T-helper 2 cell treated with Interferon-gamma antibody and Interleukin-4, amounts not matched to agents 100 ng/mL and 5 ng/mL, for 36 hours (primary cell): ENCODE measurements around the gene SLMAP. TPM values are rescaled to one million over a fixed set of nuclear protein-coding genes. Genes with fewer than 3 reads are reported as not detected.

Experiments
- intact Hi-C: fragments of 100-400 bp; cut with micrococcal nuclease; formaldehyde crosslinking; loops from one replicate; pipeline ENCODE4 v1.15.1; 2023
- total RNA-seq: library from RNA; stranded (reverse); gene quantifications from 2 replicates; pipeline ENCODE4 v1.2.3, GENCODE V29; 2022

The SLMAP gene
- total RNA-seq, 1 donor from 2014 or later, result 51.1 TPM

- intact Hi-C loops, result no loop called here
Measured at GRCh38 chr3:57749542-57749941, 6.6 kb upstream of the SLMAP start.

- intact Hi-C loops, result no loop called here
Measured at GRCh38 chr3:57752307-57752706, 3.8 kb upstream of the SLMAP start.

- intact Hi-C loops, result no loop called here
Measured at GRCh38 chr3:57753016-57753415, 3.1 kb upstream of the SLMAP start.

GRCh38 chr3:57755368-57755675, 787 bp upstream of the SLMAP start:
- intact Hi-C loops, result loop anchor here (5.0 kb wide), 1 partner anchor 47 kb away; no protein-coding TSS in a partner anchor

- intact Hi-C loops, result loop anchor here (1.0 to 5.0 kb wide), 6 partner anchors 46 to 550 kb away; partner anchors contain the start of genes ARF4, HTD2, PDE12 and RPP14
Measured at GRCh38 chr3:57756528-57757401, 656 bp downstream of the SLMAP start.

- intact Hi-C loops, result loop anchor here (2.0 to 5.0 kb wide), 3 partner anchors 45 to 549 kb away; partner anchors contain the start of genes HTD2 and RPP14
Measured at GRCh38 chr3:57757642-57758297, 1.7 kb downstream of the SLMAP start.

GRCh38 chr3:57758686-57759085, 2.6 kb downstream of the SLMAP start:
- intact Hi-C loops, result loop anchor here (5.0 kb wide), 1 partner anchor 44 kb away; no protein-coding TSS in a partner anchor

- intact Hi-C loops, result no loop called here
Measured at GRCh38 chr3:57764794-57765193, 8.7 kb downstream of the SLMAP start.

GRCh38 chr3:57768595-57768994, 12.5 kb downstream of the SLMAP start:
- intact Hi-C loops, result no loop called here

- intact Hi-C loops, result no loop called here
Measured at GRCh38 chr3:57770009-57770827, 14.1 kb downstream of the SLMAP start.

- intact Hi-C loops, result no loop called here
Measured at GRCh38 chr3:57772251-57772650, 16.1 kb downstream of the SLMAP start.

- intact Hi-C loops, result no loop called here
Measured at GRCh38 chr3:57777774-57778173, 21.7 kb downstream of the SLMAP start.

- intact Hi-C loops, result no loop called here
Measured at GRCh38 chr3:57778494-57778893, 22.4 kb downstream of the SLMAP start.

- intact Hi-C loops, result no loop called here
Measured at GRCh38 chr3:57779666-57780065, 23.6 kb downstream of the SLMAP start.

GRCh38 chr3:57783186-57784088, 27.3 kb downstream of the SLMAP start:
- intact Hi-C loops, result no loop called here

- intact Hi-C loops, result no loop called here
Measured at GRCh38 chr3:57784089-57784735, 28.1 kb downstream of the SLMAP start.

GRCh38 chr3:57785446-57785845, 29.3 kb downstream of the SLMAP start:
- intact Hi-C loops, result no loop called here

- intact Hi-C loops, result no loop called here
Measured at GRCh38 chr3:57787867-57788623, 31.9 kb downstream of the SLMAP start.

- intact Hi-C loops, result no loop called here
Measured at GRCh38 chr3:57788624-57789018, 32.5 kb downstream of the SLMAP start.
